Keratinocyte (primary cell): ENCODE results near the gene RTKN2. TPM values are rescaled to one million over a fixed set of nuclear protein-coding genes. Genes with fewer than 3 reads are reported as not detected.

ENCODE experiments used
- DNase-seq: peaks from one replicate; pipeline ENCODE4 v3.0.0-alpha.2; 2011; ENCODE audit warnings: low read depth, missing footprints, low spot score
- FAIRE-seq: peaks from 2 replicates; lab custom pipeline; 2011; peaks lifted over from hg19 to GRCh38; lab: Jason Lieb, UNC
- H2AFZ ChIP-seq: 2 replicates; pipeline ENCODE4 v1.6.0; 2012; ENCODE audit warnings: low read length, control low read depth, inconsistent platforms; ENCODE audit not compliant: control insufficient read depth
- H3K27ac ChIP-seq: 2 replicates; pipeline ENCODE4 v1.5.1; 2011; ENCODE audit warnings: low read length; ENCODE audit not compliant: control insufficient read depth, insufficient read depth
- H3K27me3 ChIP-seq: 3 replicates; pipeline ENCODE4 v1.6.0; 2011; ENCODE audit warnings: low read length; ENCODE audit not compliant: control insufficient read depth, insufficient read depth; ENCODE audit errors: extremely low read depth
- H3K36me3 ChIP-seq, 2 experiments: 2 replicates in 1 of 2; 3 replicates in 1 of 2; pipeline ENCODE4 v1.5.1; 2011; ENCODE audit warnings: low read length in 2 of 2, mild to moderate bottlenecking in 1 of 2; ENCODE audit not compliant: control insufficient read depth in 2 of 2, insufficient read depth in 2 of 2; ENCODE audit errors: extremely low read depth in 1 of 2
- H3K4me1 ChIP-seq: 3 replicates; pipeline ENCODE4 v1.5.1; 2011; ENCODE audit warnings: low read length; ENCODE audit not compliant: control insufficient read depth, insufficient read depth; ENCODE audit errors: extremely low read depth
- H3K4me2 ChIP-seq: 3 replicates; pipeline ENCODE4 v1.6.0; 2011; ENCODE audit warnings: low read depth, low read length; ENCODE audit not compliant: control insufficient read depth, insufficient read depth; ENCODE audit errors: extremely low read depth
- H3K4me3 ChIP-seq, 3 experiments: fragments of 200-600 bp in 1 of 3; sonication (generic) in 1 of 3; 2 replicates in 2 of 3; 3 replicates in 1 of 3; pipeline ENCODE4 v1.5.1; 2011 to 2016; ENCODE audit warnings: low read length in 3 of 3, mild to moderate bottlenecking in 3 of 3, control low read depth in 2 of 3, inconsistent platforms in 1 of 3, low read depth in 1 of 3, mixed read lengths in 1 of 3, mixed run types in 1 of 3, moderate library complexity in 1 of 3; ENCODE audit not compliant: control insufficient read depth in 2 of 3, insufficient read depth in 2 of 3; ENCODE audit errors: extremely low read depth in 1 of 3
- H3K79me2 ChIP-seq: 2 replicates; pipeline ENCODE4 v1.6.0; 2012; ENCODE audit warnings: low read length; ENCODE audit not compliant: control insufficient read depth, insufficient read depth
- H3K9ac ChIP-seq: 3 replicates; pipeline ENCODE4 v1.6.0; 2011; ENCODE audit warnings: low read length; ENCODE audit not compliant: control insufficient read depth, insufficient read depth; ENCODE audit errors: extremely low read depth
- H3K9me1 ChIP-seq: 3 replicates; pipeline ENCODE4 v1.6.0; 2011; ENCODE audit warnings: low read length; ENCODE audit not compliant: control insufficient read depth, insufficient read depth; ENCODE audit errors: extremely low read depth
- H3K9me3 ChIP-seq: 2 replicates; pipeline ENCODE4 v1.5.1; 2012; ENCODE audit warnings: low read depth, low read length; ENCODE audit not compliant: control insufficient read depth
- H4K20me1 ChIP-seq: 3 replicates; pipeline ENCODE4 v1.6.0; 2011; ENCODE audit warnings: low read length; ENCODE audit not compliant: control insufficient read depth, insufficient read depth; ENCODE audit errors: extremely low read depth
- CTCF ChIP-seq, 3 experiments: IDR thresholded peaks in 1 of 3; conservative IDR thresholded peaks in 1 of 3; optimal IDR thresholded peaks in 1 of 3; 2 replicates in 2 of 3; 3 replicates in 1 of 3; pipeline versions ENCODE3 to v1.5.1; 2011; ENCODE audit warnings: low read length in 3 of 3, mild to moderate bottlenecking in 3 of 3, moderate library complexity in 2 of 3, control low read depth in 1 of 3, inconsistent platforms in 1 of 3; ENCODE audit not compliant: insufficient read depth in 2 of 3; ENCODE audit errors: extremely low read depth in 1 of 3
- EZH2 ChIP-seq: IDR thresholded peaks from one replicate; pipeline ENCODE4 v1.6.1; 2012; ENCODE audit warnings: inconsistent platforms, mild to moderate bottlenecking, low read length, moderate library complexity
- dilution Hi-C: fragments of 300-500 bp; cut with MboI; formaldehyde crosslinking; loops from one replicate; pipeline ENCODE4 v1.7.0; 2020; ENCODE audit warnings: low sequenced_read_pairs; ENCODE audit not compliant: extremely low pct_ligation_motif_present
- polyA plus RNA-seq, 5 experiments: library from polyadenylated mRNA; depleted of rRNA in 3 of 5; stranded (reverse) in 3 of 5; stranded (forward) in 1 of 5; unstranded in 1 of 5; fragments of >200 nt; gene quantifications; 1 replicate in 1 of 5; 2 replicates in 3 of 5; 3 replicates in 1 of 5; pipeline versions ENCODE4 v1.2.1 to v1.2.3, GENCODE V29; 2011 to 2012; ENCODE audit warnings: missing spikeins in 2 of 5, low read depth in 1 of 5, low replicate concordance in 1 of 5

RTKN2 gene
- polyA plus RNA-seq, 1 donor (not counting 4 experiments of a cell fraction or from before 2014, with no cell fraction given) = 3.2 TPM

GRCh38 chr10:62149621-62150020 lies 119.0 kb downstream of the RTKN2 start:
- dilution Hi-C loops = no loop called here

GRCh38 chr10:62148155-62148554 lies 120.5 kb downstream of the RTKN2 start:
- no peaks in the 10 kb centered on the region for H4K20me1 ChIP-seq
- H3K9me3 ChIP-seq = no peaks in the 10 kb centered on the region
- no peaks in the 10 kb centered on the region for H3K9me1 ChIP-seq
- H3K79me2 ChIP-seq = no peaks in the 10 kb centered on the region
- H3K4me3 ChIP-seq = no peak overlapping the region
- DNase-seq (no peak), FAIRE-seq (no peak)
- H3K36me3 ChIP-seq = no peaks in the 10 kb centered on the region
- no peak overlapping the region for H3K9ac ChIP-seq
- no peaks in the 10 kb centered on the region for H3K4me1 ChIP-seq
- dilution Hi-C loops = no loop called here
- TF ChIP-seq EZH2 (no peak), CTCF (optimal IDR thresholded peaks at IDR 0.05 in 1 of 3, IDR thresholded peaks at IDR 0.05 in 1 of 3, conservative IDR thresholded peaks at IDR 0.05 in 1 of 3; ENCODE audit: extremely low read depth in 1 of 3, insufficient read depth in 2 of 3, low read length in 3 of 3) (no peak)
- no peaks in the 10 kb centered on the region for H3K27me3 ChIP-seq
- H3K27ac ChIP-seq = no peak overlapping the region
- H3K4me2 ChIP-seq = no peak overlapping the region
- H2AFZ ChIP-seq = no peak overlapping the region

More at GRCh38 chr10:62149621-62150020, 119.0 kb downstream of the RTKN2 start:
- H3K4me1 ChIP-seq = no peaks in the 10 kb centered on the region
- no peaks in the 10 kb centered on the region for H3K27me3 ChIP-seq
- no peaks in the 10 kb centered on the region for H3K9me1 ChIP-seq
- H3K9me3 ChIP-seq = no peaks in the 10 kb centered on the region
- H3K9ac ChIP-seq = no peak overlapping the region
- no peak overlapping the region for H3K27ac ChIP-seq
- H4K20me1 ChIP-seq = no peaks in the 10 kb centered on the region
- H3K4me2 ChIP-seq = no peak overlapping the region
- TF ChIP-seq EZH2 (no peak), CTCF (optimal IDR thresholded peaks at IDR 0.05 in 1 of 3, IDR thresholded peaks at IDR 0.05 in 1 of 3, conservative IDR thresholded peaks at IDR 0.05 in 1 of 3; ENCODE audit: extremely low read depth in 1 of 3, insufficient read depth in 2 of 3, low read length in 3 of 3) (no peak)
- H2AFZ ChIP-seq = no peak overlapping the region
- H3K4me3 ChIP-seq = no peak overlapping the region
- H3K36me3 ChIP-seq = no peaks in the 10 kb centered on the region
- H3K79me2 ChIP-seq = no peaks in the 10 kb centered on the region
- no peak for DNase-seq
- FAIRE-seq = no peak
